GM21529 (cell line): Measurements from ENCODE around the gene PGAM2.

Experiments used
- ATAC-seq: cut with Tn5 transposase; IDR thresholded peaks from one replicate; pipeline ENCODE4 v1.9.1; 2021; ENCODE audit not compliant: unreplicated experiment

Gene PGAM2

GRCh38 chr7:44065431-44066110 is at the start of gene PGAM2:
Gene PGAM2, minus strand, starts transcription at chr7:44065567. Its CDS starts 38 bp downstream, at chr7:44065529.
- ATAC-seq, result no peak

- ATAC-seq, result no peak
These were observed 49.4 kb upstream of the PGAM2 start for GRCh38 chr7:44114586-44115310.

DNA sequence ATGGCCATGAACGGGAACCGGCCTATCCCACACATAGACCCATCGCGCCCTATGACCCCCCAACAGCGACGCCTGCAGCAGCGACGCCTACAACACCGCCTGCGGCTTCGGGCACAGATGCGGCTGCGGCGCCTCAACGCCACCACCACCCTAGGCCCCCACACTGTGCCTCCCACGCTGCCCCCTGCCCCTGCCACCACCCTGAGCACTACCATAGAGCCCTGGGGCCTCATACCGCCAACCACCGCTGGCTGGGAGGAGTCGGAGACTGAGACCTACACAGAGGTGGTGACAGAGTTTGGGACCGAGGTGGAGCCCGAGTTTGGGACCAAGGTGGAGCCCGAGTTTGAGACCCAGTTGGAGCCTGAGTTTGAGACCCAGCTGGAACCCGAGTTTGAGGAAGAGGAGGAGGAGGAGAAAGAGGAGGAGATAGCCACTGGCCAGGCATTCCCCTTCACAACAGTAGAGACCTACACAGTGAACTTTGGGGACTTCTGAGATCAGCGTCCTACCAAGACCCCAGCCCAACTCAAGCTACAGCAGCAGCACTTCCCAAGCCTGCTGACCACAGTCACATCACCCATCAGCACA is 48.5 kb upstream of the PGAM2 start:
- no peak for ATAC-seq

GRCh38 chr7:44112997-44113763 is 47.8 kb upstream of the PGAM2 start:
- no peak for ATAC-seq

DNA sequence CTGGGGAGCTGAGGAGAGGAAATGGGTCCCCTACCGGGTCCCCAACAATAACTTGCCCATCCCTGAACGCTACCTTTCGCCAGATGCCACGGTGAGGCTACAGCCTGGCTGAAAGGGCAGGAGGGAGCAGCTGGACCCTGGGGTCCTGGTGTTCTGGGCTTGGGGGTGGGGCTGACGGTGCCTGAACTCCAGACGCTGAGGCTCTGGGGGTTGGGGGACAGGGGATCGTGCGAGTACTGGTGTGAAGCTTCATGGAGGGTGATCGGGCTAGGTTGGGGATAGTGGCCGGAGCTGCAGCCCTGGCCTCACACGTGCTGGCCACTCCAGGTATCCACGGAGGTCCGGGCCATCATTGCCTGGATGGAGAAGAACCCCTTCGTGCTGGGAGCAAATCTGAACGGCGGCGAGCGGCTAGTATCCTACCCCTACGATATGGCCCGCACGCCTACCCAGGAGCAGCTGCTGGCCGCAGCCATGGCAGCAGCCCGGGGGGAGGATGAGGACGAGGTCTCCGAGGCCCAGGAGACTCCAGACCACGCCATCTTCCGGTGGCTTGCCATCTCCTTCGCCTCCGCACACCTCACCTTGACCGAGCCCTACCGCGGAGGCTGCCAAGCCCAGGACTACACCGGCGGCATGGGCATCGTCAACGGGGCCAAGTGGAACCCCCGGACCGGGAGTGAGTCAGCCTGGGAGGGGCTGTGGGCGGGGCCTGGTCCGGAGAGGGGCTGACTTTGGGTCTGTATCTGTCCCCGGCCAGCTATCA is 47.0 kb upstream of the PGAM2 start:
- ATAC-seq, result no peak

GRCh38 chr7:44111761-44112160 is 46.4 kb upstream of the PGAM2 start:
- ATAC-seq, result no peak

DNA sequence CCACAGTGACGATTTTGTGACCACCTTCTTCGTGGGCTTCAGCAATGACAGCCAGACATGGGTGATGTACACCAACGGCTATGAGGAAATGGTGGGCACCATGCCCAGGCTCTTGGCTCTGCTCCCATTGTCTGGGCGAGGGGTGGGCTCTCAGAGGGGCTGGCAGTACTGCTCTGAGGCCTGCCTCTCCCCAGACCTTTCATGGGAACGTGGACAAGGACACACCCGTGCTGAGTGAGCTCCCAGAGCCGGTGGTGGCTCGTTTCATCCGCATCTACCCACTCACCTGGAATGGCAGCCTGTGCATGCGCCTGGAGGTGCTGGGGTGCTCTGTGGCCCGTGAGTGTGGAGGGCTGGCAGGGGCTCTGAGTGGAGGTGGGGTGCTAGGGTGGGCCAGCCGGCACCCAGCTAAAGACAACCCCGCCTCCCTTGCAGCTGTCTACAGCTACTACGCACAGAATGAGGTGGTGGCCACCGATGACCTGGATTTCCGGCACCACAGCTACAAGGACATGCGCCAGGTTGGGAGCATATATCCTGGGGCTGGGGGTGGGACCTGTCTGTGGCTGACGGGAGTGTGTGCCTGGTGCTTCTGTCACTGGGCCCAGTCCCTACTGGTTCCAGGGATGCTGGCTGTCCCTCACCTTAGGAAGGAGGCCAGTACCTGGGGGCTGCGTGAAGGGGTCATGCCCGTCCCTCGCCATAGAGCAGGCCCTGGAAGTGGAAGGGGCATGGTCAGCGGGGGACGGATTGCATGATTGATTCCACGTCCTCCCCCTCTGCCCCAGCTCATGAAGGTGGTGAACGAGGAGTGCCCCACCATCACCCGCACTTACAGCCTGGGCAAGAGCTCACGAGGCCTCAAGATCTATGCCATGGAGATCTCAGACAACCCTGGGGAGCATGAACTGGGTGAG is 45.6 kb upstream of the PGAM2 start:
- ATAC-seq, result no peak

GRCh38 chr7:44109991-44110390 is 44.6 kb upstream of the PGAM2 start:
- no peak for ATAC-seq

DNA sequence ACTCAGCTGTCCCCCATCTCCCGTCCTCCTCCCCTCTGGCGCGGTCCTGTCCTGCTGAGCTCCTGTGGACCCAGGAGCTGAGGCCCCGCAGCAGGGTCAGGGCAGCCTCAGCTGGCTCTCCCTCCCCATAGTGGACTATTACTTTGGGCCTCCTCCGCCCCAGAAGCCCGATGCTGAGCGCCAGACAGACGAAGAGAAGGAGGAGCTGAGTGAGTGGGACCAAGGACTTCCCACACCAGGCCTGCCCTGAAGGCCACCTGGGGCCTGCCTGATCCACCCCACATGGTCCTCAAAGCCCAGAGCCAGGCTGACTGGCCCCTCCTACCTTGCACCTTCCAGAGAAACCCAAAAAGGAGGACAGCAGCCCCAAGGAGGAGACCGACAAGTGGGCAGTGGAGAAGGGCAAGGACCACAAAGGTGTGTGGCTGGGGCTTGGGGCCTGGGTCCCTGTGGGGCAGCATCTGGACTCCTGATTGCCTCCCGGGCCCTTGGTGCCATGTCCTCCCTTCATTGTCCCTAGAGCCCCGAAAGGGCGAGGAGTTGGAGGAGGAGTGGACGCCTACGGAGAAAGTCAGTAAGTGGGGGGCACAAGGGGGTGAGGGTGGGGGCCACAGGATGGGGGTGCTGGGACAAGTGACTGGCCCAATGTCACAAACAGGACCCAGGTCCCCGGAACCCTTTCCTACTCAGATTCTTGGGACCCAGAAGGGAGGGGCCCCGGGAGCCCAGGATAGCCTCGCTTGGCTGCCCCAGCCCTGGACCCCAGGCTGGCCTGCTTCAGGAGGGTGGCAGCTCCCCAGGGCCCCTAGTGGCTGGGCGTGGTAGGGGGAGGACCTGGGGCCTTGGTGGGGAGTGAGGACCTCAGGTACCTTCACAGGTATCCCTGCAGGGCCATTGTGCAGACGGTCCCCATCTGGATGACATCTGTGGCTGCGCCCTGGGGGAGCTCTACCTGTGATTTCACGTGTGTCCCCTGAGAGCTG is 43.7 kb upstream of the PGAM2 start:
- no peak for ATAC-seq

DNA sequence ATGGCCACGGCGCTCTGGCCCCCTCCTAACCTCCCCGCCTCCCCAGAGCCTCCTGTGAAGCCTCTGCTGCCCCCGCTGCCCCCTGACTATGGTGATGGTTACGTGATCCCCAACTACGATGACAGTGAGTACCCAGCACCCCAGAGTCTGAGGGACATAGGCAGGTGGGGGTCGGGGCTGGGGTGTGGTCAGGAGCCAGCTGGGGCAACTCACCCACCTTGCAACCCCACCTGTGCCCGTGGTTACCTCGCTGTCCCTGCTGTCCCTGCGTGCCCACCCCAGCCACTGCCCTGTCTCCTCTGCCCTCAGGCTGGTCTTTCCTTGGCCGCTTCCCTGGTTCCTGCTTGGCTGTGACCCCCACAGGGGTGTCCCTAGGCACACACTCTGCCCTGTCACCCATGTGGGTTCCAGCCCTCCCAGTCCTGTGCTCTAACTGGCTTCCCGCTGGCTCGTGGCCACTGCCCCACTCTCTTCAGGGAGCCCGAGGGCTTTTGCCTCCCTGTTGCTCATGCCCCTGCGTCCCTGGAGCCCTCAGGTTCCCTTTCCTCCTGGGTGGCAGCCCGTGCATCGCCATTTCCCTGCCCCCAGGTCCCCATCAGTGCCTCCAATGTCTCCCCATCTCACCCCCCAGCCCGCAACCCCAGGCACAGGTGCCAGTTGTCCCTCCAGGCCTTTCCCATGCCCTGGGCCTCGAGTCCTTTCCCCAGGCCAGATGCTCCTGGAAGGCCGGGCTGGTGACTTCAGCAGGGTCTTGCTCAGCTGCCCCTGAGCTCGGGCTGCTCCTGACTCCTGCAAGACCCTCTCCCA is 42.8 kb upstream of the PGAM2 start:
- ATAC-seq, result no peak

GRCh38 chr7:44107116-44107960 is 42.0 kb upstream of the PGAM2 start:
- no peak for ATAC-seq

- no peak for ATAC-seq
These were observed 41.1 kb upstream of the PGAM2 start for GRCh38 chr7:44106311-44107065.

DNA sequence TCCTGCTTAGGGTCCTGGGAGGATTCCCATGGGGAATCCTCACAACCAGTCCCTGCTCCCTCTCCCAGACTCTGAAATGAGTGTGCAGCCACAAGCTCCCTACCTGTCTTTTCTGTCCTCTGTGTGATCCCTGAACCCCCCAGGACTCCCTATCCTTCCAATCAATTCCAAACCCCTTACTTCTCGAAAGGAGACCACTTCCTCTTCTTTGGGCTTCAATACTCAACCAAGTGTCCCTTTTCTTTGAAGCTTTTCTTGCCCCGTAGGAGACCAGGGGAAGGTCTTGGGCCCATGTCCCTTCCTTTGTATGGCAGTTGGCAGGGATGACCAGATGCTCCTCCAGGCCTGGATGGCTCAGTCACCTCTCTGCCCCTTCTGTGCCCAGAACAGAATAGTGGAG is 40.5 kb upstream of the PGAM2 start:
- ATAC-seq, result no peak

GRCh38 chr7:44104860-44105771 is 39.7 kb upstream of the PGAM2 start:
- ATAC-seq, result no peak
